Colonic mucosa (tissue), 4 donors: Measurements from ENCODE around the gene PAMR1. TPM values are rescaled to one million over a fixed set of nuclear protein-coding genes. Genes with fewer than 3 reads are reported as not detected.

Experiments
- DNase-seq: peaks from one replicate; pipeline ENCODE4 v3.0.0-alpha.2; 2020
- H3K27ac ChIP-seq: fragments of 200-600 bp; one replicate; pipeline ENCODE4 v1.8.0; 2021
- H3K27me3 ChIP-seq: fragments of 200-600 bp; one replicate; pipeline ENCODE4 v1.8.0; 2021
- H3K36me3 ChIP-seq: fragments of 200-600 bp; one replicate; pipeline ENCODE4 v1.8.0; 2021
- H3K4me1 ChIP-seq: fragments of 200-600 bp; one replicate; pipeline ENCODE4 v1.8.0; 2021; ENCODE audit warnings: mild to moderate bottlenecking
- H3K4me3 ChIP-seq: fragments of 200-600 bp; one replicate; pipeline ENCODE4 v1.8.0; 2021
- H3K9ac ChIP-seq, 2 donors: one replicate each; pipeline ENCODE4 v1.7.0; 2013; ENCODE audit warnings: control low read depth in 2 of 2, low read depth in 2 of 2, low read length in 2 of 2
- H3K9me3 ChIP-seq: fragments of 200-600 bp; one replicate; pipeline ENCODE4 v1.8.0; 2021
- CTCF ChIP-seq: fragments of 200-600 bp; IDR thresholded peaks from one replicate; pipeline ENCODE4 v1.8.0; 2022; ENCODE audit warnings: antibody characterized with exemption, mild to moderate bottlenecking
- intact Hi-C: fragments of 100-400 bp; cut with DNase I; formaldehyde crosslinking; loops from one replicate; pipeline ENCODE4 v1.14.1; 2022
- total RNA-seq, 2 donors: library from RNA; stranded (reverse); fragmentation: NEBNext Ultra II Directional in 1 of 2; extraction: Animal tissue kit (Norgen Biotek cat#: 25700) in 1 of 2; gene quantifications; one replicate each; pipeline ENCODE4 v1.2.1, GENCODE V29; 2021
- donor health status: healthy.
- donor health status: DM: no; HTN: no; CAD: no.
- donor health status: DM: no; HTN: no; CAD: no.

The PAMR1 gene
- total RNA-seq, 2 donors from 2014 or later: 1.5 to 4.7 TPM

DNA sequence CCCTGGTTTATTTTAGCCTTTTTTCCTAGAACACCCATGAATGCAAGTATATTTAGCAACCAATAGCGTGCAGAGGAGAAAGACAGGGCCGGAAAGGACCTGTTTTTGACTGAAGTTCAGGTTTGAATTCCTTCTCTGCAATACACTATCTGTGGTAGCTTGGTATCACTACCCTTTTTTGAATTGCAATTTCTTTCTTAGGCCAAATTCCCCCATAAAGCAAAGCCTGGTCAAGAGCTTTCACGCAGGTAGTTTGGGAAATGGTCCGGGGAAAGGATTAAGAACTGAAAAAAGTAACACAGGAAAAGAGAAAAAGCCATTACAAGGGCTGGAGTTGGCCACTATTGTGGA is 38.8 kb upstream of the PAMR1 start:
- Histone ChIP-seq H3K36me3 (no peaks in the 10 kb centered on the region), H3K27ac (no peak overlapping the region), H3K9me3 (no peaks in the 10 kb centered on the region), H3K27me3 (no peaks in the 10 kb centered on the region), H3K9ac (no peak overlapping the region), H3K4me3 (no peak overlapping the region), H3K4me1 (no peaks in the 10 kb centered on the region)
- TF ChIP-seq CTCF: no peak
- intact Hi-C loops: no loop called here
- no peak for DNase-seq

- TF ChIP-seq CTCF: no peak
- H3K36me3 ChIP-seq: no peaks in the 10 kb centered on the region
These were observed 38.2 kb upstream of the PAMR1 start for GRCh38 chr11:35563484-35564244.

GRCh38 chr11:35559949-35560348 is 34.5 kb upstream of the PAMR1 start:
- Histone ChIP-seq H3K9ac (no peak overlapping the region), H3K27me3 (no peaks in the 10 kb centered on the region), H3K4me3 (no peak overlapping the region), H3K27ac (no peak overlapping the region), H3K36me3 (no peaks in the 10 kb centered on the region), H3K9me3 (no peaks in the 10 kb centered on the region), H3K4me1 (no peaks in the 10 kb centered on the region)
- no peak for DNase-seq
- intact Hi-C loops: no loop called here
- TF ChIP-seq CTCF: no peak

More at GRCh38 chr11:35563484-35564244, 38.2 kb upstream of the PAMR1 start:
- DNase-seq: no peak
- H3K9ac ChIP-seq: no peak overlapping the region
- H3K9me3 ChIP-seq: no peaks in the 10 kb centered on the region
- H3K4me1 ChIP-seq: no peaks in the 10 kb centered on the region
- H3K4me3 ChIP-seq: no peak overlapping the region
- H3K27me3 ChIP-seq: no peaks in the 10 kb centered on the region
- intact Hi-C loops: no loop called here
- no peak overlapping the region for H3K27ac ChIP-seq

DNA sequence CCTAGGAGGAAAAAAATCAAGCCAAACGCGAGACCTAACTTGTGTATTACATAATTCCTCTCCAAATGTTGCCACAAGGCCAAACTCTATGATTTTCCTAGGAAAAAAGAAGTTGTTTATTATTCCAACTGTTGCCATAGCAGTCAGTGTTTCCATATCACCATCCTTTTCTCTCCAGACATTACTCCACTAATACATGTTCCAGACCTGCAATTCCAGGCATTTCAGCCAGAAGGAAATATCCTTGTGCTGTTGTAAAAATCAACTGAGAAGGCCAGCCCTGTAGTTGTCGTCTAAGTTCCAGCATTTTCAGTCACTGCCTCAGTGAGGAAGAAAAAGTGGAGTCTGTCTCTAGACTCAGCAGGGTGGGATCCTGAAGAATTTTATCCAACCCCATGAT is 33.1 kb upstream of the PAMR1 start:
- no peak for DNase-seq
- Histone ChIP-seq H3K27ac (no peak overlapping the region), H3K4me3 (no peak overlapping the region), H3K9me3 (no peaks in the 10 kb centered on the region), H3K27me3 (no peaks in the 10 kb centered on the region), H3K36me3 (no peaks in the 10 kb centered on the region), H3K9ac (no peak overlapping the region), H3K4me1 (no peaks in the 10 kb centered on the region)
- intact Hi-C loops: no loop called here
- no peak for TF ChIP-seq CTCF

GRCh38 chr11:35555488-35555887 is 30.1 kb upstream of the PAMR1 start:
- Histone ChIP-seq H3K27ac (no peak overlapping the region), H3K9ac (no peak overlapping the region), H3K9me3 (no peaks in the 10 kb centered on the region), H3K27me3 (no peaks in the 10 kb centered on the region), H3K36me3 (no peaks in the 10 kb centered on the region), H3K4me3 (no peak overlapping the region), H3K4me1 (no peaks in the 10 kb centered on the region)
- intact Hi-C loops: no loop called here
- no peak for TF ChIP-seq CTCF
- no peak for DNase-seq
